ENCODE results near the gene SENP6.
"Not testable (repeated sequence)": the region's sequence is repeated elsewhere in the genome, so short reads cannot be mapped to it uniquely, and the experiment has no call there.

SENP6 gene

GRCh38 chr6:75609639-75610590 is 8.2 kb downstream of the SENP6 start:
- DNase-seq = no peak

- no peak for DNase-seq
Measured at GRCh38 chr6:75611011-75611701, 9.5 kb downstream of the SENP6 start.

- DNase-seq = no peak
Measured at GRCh38 chr6:75611702-75612375, 10.2 kb downstream of the SENP6 start.

GRCh38 chr6:75612434-75612833 is 10.8 kb downstream of the SENP6 start:
- no peak for DNase-seq

- DNase-seq = no peak
Measured at GRCh38 chr6:75613056-75613501, 11.4 kb downstream of the SENP6 start.

- no peak for DNase-seq
Measured at GRCh38 chr6:75618437-75618836, 16.8 kb downstream of the SENP6 start.

- no peak for DNase-seq
Measured at GRCh38 chr6:75619230-75619899, 17.7 kb downstream of the SENP6 start.

- no peak for DNase-seq
Measured at GRCh38 chr6:75620381-75621304, 19.0 kb downstream of the SENP6 start.

GRCh38 chr6:75621846-75622245 is 20.2 kb downstream of the SENP6 start:
- DNase-seq = no peak

GRCh38 chr6:75623491-75623890 is 21.8 kb downstream of the SENP6 start:
- no peak for DNase-seq

- no peak for DNase-seq
Measured at GRCh38 chr6:75624335-75624734, 22.7 kb downstream of the SENP6 start.

GRCh38 chr6:75624988-75625387 is 23.3 kb downstream of the SENP6 start:
- DNase-seq = no peak

GRCh38 chr6:75626561-75626960 is 24.9 kb downstream of the SENP6 start:
- no peak for DNase-seq

GRCh38 chr6:75627708-75628107 is 26.0 kb downstream of the SENP6 start:
- not testable (repeated sequence) for DNase-seq

- no peak for DNase-seq
Measured at GRCh38 chr6:75631859-75632635, 30.4 kb downstream of the SENP6 start.

- no peak for DNase-seq
Measured at GRCh38 chr6:75633045-75633444, 31.4 kb downstream of the SENP6 start.

GRCh38 chr6:75642311-75642710 is 40.6 kb downstream of the SENP6 start:
- no peak for DNase-seq

- DNase-seq = no peak
Measured at GRCh38 chr6:75643173-75643572, 41.5 kb downstream of the SENP6 start.

- no peak for DNase-seq
Measured at GRCh38 chr6:75656479-75656878, 54.8 kb downstream of the SENP6 start.

GRCh38 chr6:75657327-75657726 is 55.6 kb downstream of the SENP6 start:
- DNase-seq = no peak

- no peak for DNase-seq
Measured at GRCh38 chr6:75666592-75666991, 64.9 kb downstream of the SENP6 start.
